ENCODE data around the gene NANOS1.

Gene NANOS1

GRCh38 chr10:119059557-119059956 is 30.0 kb downstream of the NANOS1 start:
- no peak for DNase-seq (ENCODE audit: low read depth in 2 of 3, low spot score in 1 of 3)

- no peak for DNase-seq (ENCODE audit: low read depth in 2 of 3, low spot score in 1 of 3)
Observed at GRCh38 chr10:119060107-119060506, 30.6 kb downstream of the NANOS1 start.

- DNase-seq (ENCODE audit: low read depth in 2 of 3, low spot score in 1 of 3), result no peak
Observed at GRCh38 chr10:119061352-119061751, 31.8 kb downstream of the NANOS1 start.

GRCh38 chr10:119061926-119062325 is 32.4 kb downstream of the NANOS1 start:
- DNase-seq (ENCODE audit: low read depth in 2 of 3, low spot score in 1 of 3), result no peak

- DNase-seq (ENCODE audit: low read depth in 2 of 3, low spot score in 1 of 3), result no peak
Observed at GRCh38 chr10:119070395-119071165, 41.1 kb downstream of the NANOS1 start.

GRCh38 chr10:119073584-119073983 is 44.1 kb downstream of the NANOS1 start:
- DNase-seq (ENCODE audit: low read depth in 2 of 3, low spot score in 1 of 3), result no peak

- no peak for DNase-seq (ENCODE audit: low read depth in 2 of 3, low spot score in 1 of 3)
Observed at GRCh38 chr10:119078422-119079179, 49.1 kb downstream of the NANOS1 start.

- peak; percentile 40 to 69 (median 49) for DNase-seq (ENCODE audit: low read depth in 2 of 3, low spot score in 1 of 3)
Observed at GRCh38 chr10:119079599-119080520, 50.3 kb downstream of the NANOS1 start.

GRCh38 chr10:119080521-119081259 is 51.2 kb downstream of the NANOS1 start, which contains the start of gene EIF3A:
Gene EIF3A (minus strand): TSS chr10:119080817. CDS start chr10:119080676, 141 bp downstream.
- peak; percentile 77 to 90 (median 83) for DNase-seq (ENCODE audit: low read depth in 2 of 3, low spot score in 1 of 3)

Measured in stimulated activated CD4-positive, alpha-beta T cell treated with anti-CD3 and anti-CD28 coated beads, Interleukin-12 subunit alpha, Interleukin-12 subunit beta, amount 100 ng/mL, for 48 hours (primary cell).